Spleen (tissue), 11 donors: ENCODE measurements around the gene USF3. TPM values are rescaled to one million over a fixed set of nuclear protein-coding genes. Genes with fewer than 3 reads are reported as not detected.

ENCODE experiments used
- DNase-seq: peaks from one replicate; pipeline ENCODE4 v3.0.0-alpha.2; 2020
- H3K27ac ChIP-seq, 8 donors: fragments of 200-600 bp; sonication (generic) in 7 of 8; 1 replicate in 4 of 8; 2 replicates in 4 of 8; pipeline versions ENCODE4 v1.5.0 to v1.8.0; 2016 to 2021; ENCODE audit warnings: inconsistent platforms in 4 of 8, mild to moderate bottlenecking in 4 of 8, moderate library complexity in 1 of 8
- H3K27me3 ChIP-seq, 7 donors: fragments of 200-600 bp; sonication (generic) in 6 of 7; replicated peaks in 1 of 7; 1 replicate in 4 of 7; 2 replicates in 3 of 7; pipeline versions ENCODE4 v1.5.0 to v1.8.0; 2016 to 2021; ENCODE audit warnings: inconsistent platforms in 3 of 7, mild to moderate bottlenecking in 1 of 7
- H3K36me3 ChIP-seq, 6 donors: fragments of 200-600 bp; sonication (generic) in 5 of 6; 1 replicate in 4 of 6; 2 replicates in 2 of 6; pipeline versions ENCODE4 v1.5.0 to v1.8.0; 2016 to 2021; ENCODE audit warnings: inconsistent platforms in 2 of 6
- H3K4me1 ChIP-seq, 6 donors: fragments of 200-600 bp; sonication (generic) in 5 of 6; 1 replicate in 3 of 6; 2 replicates in 3 of 6; pipeline versions ENCODE4 v1.5.0 to v1.8.0; 2016 to 2021; ENCODE audit warnings: inconsistent platforms in 3 of 6
- H3K4me3 ChIP-seq, 8 donors: fragments of 200-600 bp; sonication (generic) in 7 of 8; 1 replicate in 4 of 8; 2 replicates in 4 of 8; pipeline versions ENCODE4 v1.5.0 to v1.8.0; 2016 to 2021; ENCODE audit warnings: inconsistent platforms in 4 of 8, mild to moderate bottlenecking in 4 of 8, moderate library complexity in 2 of 8
- H3K9me3 ChIP-seq, 8 donors: fragments of 200-600 bp; sonication (generic) in 7 of 8; 1 replicate in 4 of 8; 2 replicates in 4 of 8; pipeline versions ENCODE4 v1.5.0 to v1.8.0; 2016 to 2021; ENCODE audit warnings: inconsistent platforms in 4 of 8
- CTCF ChIP-seq, 11 experiments: fragments of 200-600 bp in 7 of 11; fragments of 450-650 bp in 4 of 11; sonication (generic) in 4 of 11; IDR thresholded peaks in 8 of 11; conservative IDR thresholded peaks in 3 of 11; 1 replicate in 7 of 11; 2 replicates in 4 of 11; pipeline versions ENCODE4 v1.4.0 to v1.8.0; 2016 to 2021; ENCODE audit warnings: antibody characterized with exemption in 11 of 11, inconsistent platforms in 4 of 11, mild to moderate bottlenecking in 1 of 11
- POLR2A ChIP-seq, 3 donors: fragments of 450-650 bp; IDR thresholded peaks; one replicate each; pipeline ENCODE4 v1.5.1; 2017; ENCODE audit warnings: antibody characterized with exemption in 3 of 3, mild to moderate bottlenecking in 1 of 3
- POLR2AphosphoS5 ChIP-seq, 3 donors: sonication (generic); formaldehyde crosslinking; IDR thresholded peaks; one replicate each; pipeline ENCODE4 v1.5.1; 2017; ENCODE audit warnings: antibody characterized with exemption in 3 of 3
- WGBS, 5 donors: extraction: QIAGEN DNeasy Blood & Tissue Kit in 3 of 5; methylation state at CpG; one replicate each; pipeline versions ENCODE4 v1.1.5 to v1.1.7; 2013 to 2018; 5-methylcytosine and 5-hydroxymethylcytosine counted together
- intact Hi-C: fragments of 100-400 bp; cut with DNase I; formaldehyde crosslinking; loops from one replicate; pipeline ENCODE4 v1.15.0; 2023; ENCODE audit warnings: low total_unique reads
- polyA plus RNA-seq, 3 donors: library from polyadenylated mRNA; stranded (reverse); fragments of 200-250 nt; gene quantifications; one replicate each; pipeline ENCODE4 v1.2.1, GENCODE V29; 2013
- total RNA-seq, 7 donors: library from RNA; depleted of rRNA in 3 of 7; stranded (reverse); fragments of >200 nt in 3 of 7; fragmentation: NEBNext Ultra II Directional in 4 of 7; extraction: Animal tissue kit (Norgen Biotek cat#: 25700) in 4 of 7; gene quantifications; one replicate each; pipeline versions ENCODE4 v1.1.0 to v1.2.1, GENCODE V29; 2016 to 2021
- donor health status: healthy with polysubstance abuse.
- donor health status: DM: no; HTN: no; CAD: no; lungs with moderate emphysema.
- donor health status: DM: no; HTN: no; CAD: no.
- donor health status: Bipolar disorder and iron deficiency.
- donor health status: healthy.
- donor health status: DM: no; HTN: no; CAD: no.
- donor health status: DM: yes; HTN: yes; CAD: no.

Gene USF3
- total and polyA plus RNA-seq, 10 donors: 5.5 to 36.0 (median 25.7) TPM

GRCh38 chr3:113684271-113684819 is 12.1 kb downstream of the USF3 start:
- intact Hi-C loops: no loop called here
- H3K36me3 ChIP-seq: peaks cover 0 to 33% (median 0%) of the 10 kb centered on the region in 6 donors
- 90 to 95% (median 94%) methylated on average over 3 of the region's 3 CpGs for WGBS, 5 donors
- H3K4me3 ChIP-seq: no peak overlapping the region
- no peak overlapping the region for H3K27ac ChIP-seq
- peaks cover 0 to 17% (median 5%) of the 10 kb centered on the region in 6 donors for H3K4me1 ChIP-seq
- H3K9me3 ChIP-seq: peaks cover 0 to 22% (median 19%) of the 10 kb centered on the region in 8 donors
- TF ChIP-seq POLR2AphosphoS5 (IDR thresholded peaks at IDR 0.05) (no peak), CTCF (IDR thresholded peaks at IDR 0.05 in 8 of 11, conservative IDR thresholded peaks at IDR 0.05 in 3 of 11) (no peak), POLR2A (IDR thresholded peaks at IDR 0.05) (no peak)
- no peak for DNase-seq
- no peaks in the 10 kb centered on the region for H3K27me3 ChIP-seq

GRCh38 chr3:113678773-113679172 is 17.7 kb downstream of the USF3 start:
- peaks cover 0 to 23% (median 0%) of the 10 kb centered on the region in 6 donors for H3K4me1 ChIP-seq
- no peaks in the 10 kb centered on the region for H3K27me3 ChIP-seq
- TF ChIP-seq POLR2AphosphoS5 (IDR thresholded peaks at IDR 0.05): no peak
- no peak for TF ChIP-seq CTCF (IDR thresholded peaks at IDR 0.05 in 8 of 11, conservative IDR thresholded peaks at IDR 0.05 in 3 of 11)
- TF ChIP-seq POLR2A (IDR thresholded peaks at IDR 0.05): no peak
- peaks cover 0 to 42% (median 18%) of the 10 kb centered on the region in 6 donors for H3K36me3 ChIP-seq
- no peak for DNase-seq
- intact Hi-C loops: no loop called here
- no peak overlapping the region for H3K4me3 ChIP-seq
- H3K27ac ChIP-seq: no peak overlapping the region
- H3K9me3 ChIP-seq: peaks cover 0 to 4% (median 2%) of the 10 kb centered on the region in 8 donors
- WGBS, 5 donors: 93 to 100% (median 95%) methylated on average over 4 of the region's 4 CpGs

- no peak for TF ChIP-seq POLR2AphosphoS5 (IDR thresholded peaks at IDR 0.05)
- TF ChIP-seq POLR2A (IDR thresholded peaks at IDR 0.05): no peak
- TF ChIP-seq CTCF (IDR thresholded peaks at IDR 0.05 in 8 of 11, conservative IDR thresholded peaks at IDR 0.05 in 3 of 11): no peak
- H3K27ac ChIP-seq: peak overlapping the region in 1 of 8 donors; percentile 81
- no peak overlapping the region for H3K4me3 ChIP-seq
- no peaks in the 10 kb centered on the region for H3K27me3 ChIP-seq
- intact Hi-C loops: no loop called here
- no peaks in the 10 kb centered on the region for H3K9me3 ChIP-seq
- peaks cover 0 to 27% (median 0%) of the 10 kb centered on the region in 6 donors for H3K4me1 ChIP-seq
- DNase-seq: no peak
- peaks cover 0 to 50% (median 22%) of the 10 kb centered on the region in 6 donors for H3K36me3 ChIP-seq
- 94 to 100% (median 96%) methylated on average over 1 of the region's 1 CpG for WGBS, 5 donors
Measured at GRCh38 chr3:113677737-113678136, 18.7 kb downstream of the USF3 start.

GRCh38 chr3:113676261-113676660 is 20.2 kb downstream of the USF3 start:
- intact Hi-C loops: no loop called here
- 43 to 72% (median 53%) methylated on average over 3 of the region's 3 CpGs for WGBS, 5 donors
- no peak overlapping the region for H3K4me3 ChIP-seq
- peaks cover 0 to 62% (median 23%) of the 10 kb centered on the region in 6 donors for H3K36me3 ChIP-seq
- H3K27ac ChIP-seq: peak overlapping the region in 4 of 8 donors; percentile 39 to 81 (median 62)
- TF ChIP-seq CTCF (IDR thresholded peaks at IDR 0.05 in 8 of 11, conservative IDR thresholded peaks at IDR 0.05 in 3 of 11): no peak
- TF ChIP-seq POLR2AphosphoS5 (IDR thresholded peaks at IDR 0.05): no peak
- TF ChIP-seq POLR2A (IDR thresholded peaks at IDR 0.05): no peak
- H3K9me3 ChIP-seq: no peaks in the 10 kb centered on the region
- DNase-seq: no peak
- H3K27me3 ChIP-seq: no peaks in the 10 kb centered on the region
- peaks cover 0 to 27% (median 0%) of the 10 kb centered on the region in 6 donors for H3K4me1 ChIP-seq
